NCI-H2081 (cell line): Measurements from ENCODE around the gene SEL1L3.
A peak's percentile ranks its signal among the peaks of the same experiment; 100 is the strongest.
"Not testable (repeated sequence)": the region's sequence is repeated elsewhere in the genome, so short reads cannot be mapped to it uniquely, and the experiment has no call there.

Source experiments
- DNase-seq, 2 experiments: peaks; one replicate each; lab custom pipeline; 2025; lab: John Stamatoyannopoulos, UW

The SEL1L3 gene

GRCh38 chr4:25862411-25863346 lies at the start of gene SEL1L3:
SEL1L3 (minus strand) TSS chr4:25862988; CDS start chr4:25862836, 152 bp downstream.
- DNase-seq: peak; percentile 58 to 63

- DNase-seq: no peak
Measured at GRCh38 chr4:25911356-25911755, 48.6 kb upstream of the SEL1L3 start.

GRCh38 chr4:25908491-25908901 lies 45.7 kb upstream of the SEL1L3 start:
- no peak for DNase-seq

GRCh38 chr4:25906113-25906512 lies 43.3 kb upstream of the SEL1L3 start:
- not testable (repeated sequence) for DNase-seq

- no peak for DNase-seq
Measured at GRCh38 chr4:25905371-25905770, 42.6 kb upstream of the SEL1L3 start.

GRCh38 chr4:25904748-25905082 lies 41.9 kb upstream of the SEL1L3 start:
- no peak for DNase-seq

GRCh38 chr4:25903900-25904747 lies 41.3 kb upstream of the SEL1L3 start:
- no peak for DNase-seq

- DNase-seq: no peak
Measured at GRCh38 chr4:25901030-25901430, 38.2 kb upstream of the SEL1L3 start.

GRCh38 chr4:25900310-25900709 lies 37.5 kb upstream of the SEL1L3 start:
- no peak for DNase-seq

GRCh38 chr4:25896776-25897539 lies 34.2 kb upstream of the SEL1L3 start:
- no peak for DNase-seq

GRCh38 chr4:25892796-25893195 lies 30.0 kb upstream of the SEL1L3 start:
- DNase-seq: no peak

GRCh38 chr4:25890571-25891485 lies 28.0 kb upstream of the SEL1L3 start:
- no peak for DNase-seq

GRCh38 chr4:25889589-25890503 lies 27.1 kb upstream of the SEL1L3 start:
- DNase-seq: no peak

- no peak for DNase-seq
Measured at GRCh38 chr4:25888781-25889180, 26.0 kb upstream of the SEL1L3 start.

- no peak for DNase-seq
Measured at GRCh38 chr4:25884031-25884782, 21.4 kb upstream of the SEL1L3 start.

GRCh38 chr4:25883565-25883964 lies 20.8 kb upstream of the SEL1L3 start:
- no peak for DNase-seq

- DNase-seq: peak in 1 of 2 experiments; percentile 9
Measured at GRCh38 chr4:25882226-25882625, 19.4 kb upstream of the SEL1L3 start.

GRCh38 chr4:25881193-25881592 lies 18.4 kb upstream of the SEL1L3 start:
- DNase-seq: no peak

- DNase-seq: no peak
Measured at GRCh38 chr4:25879991-25880651, 17.3 kb upstream of the SEL1L3 start.
